Bronchial epithelial cell (primary cell): ENCODE data around the gene COL23A1. TPM values are rescaled to one million over a fixed set of nuclear protein-coding genes. Genes with fewer than 3 reads are reported as not detected.

ENCODE experiments used
- DNase-seq: peaks from one replicate; pipeline ENCODE4 v3.0.0-alpha.2; 2010; ENCODE audit warnings: low read depth
- FAIRE-seq: peaks from 2 replicates; lab custom pipeline; 2011; peaks lifted over from hg19 to GRCh38; lab: Jason Lieb, UNC
- H3K27me3 ChIP-seq: 2 replicates; pipeline ENCODE4 v1.5.1; 2011; ENCODE audit warnings: low read length; ENCODE audit not compliant: control insufficient read depth, insufficient read depth
- H3K36me3 ChIP-seq: 2 replicates; pipeline ENCODE4 v1.5.1; 2011; ENCODE audit warnings: low read length; ENCODE audit not compliant: control insufficient read depth, insufficient read depth
- H3K4me3 ChIP-seq: 2 replicates; pipeline ENCODE4 v1.5.1; 2011; ENCODE audit warnings: mild to moderate bottlenecking, low read depth, low read length, control low read depth
- total RNA-seq: library from RNA; depleted of rRNA; stranded (reverse); fragments of >200 nt; gene quantifications from 2 replicates; pipeline ENCODE4 v1.2.1, GENCODE V29; 2014
- TF ChIP-seq, protein P1 (sequence below): IDR thresholded peaks from 2 replicates; pipeline ENCODE4 v1.5.1; 2011; ENCODE audit warnings: mild to moderate bottlenecking, moderate library complexity, low read length, control low read depth, inconsistent platforms; ENCODE audit not compliant: insufficient read depth, severe bottlenecking

Gene COL23A1
- total RNA-seq, 1 donor from 2014 or later = 0.26 TPM

DNA sequence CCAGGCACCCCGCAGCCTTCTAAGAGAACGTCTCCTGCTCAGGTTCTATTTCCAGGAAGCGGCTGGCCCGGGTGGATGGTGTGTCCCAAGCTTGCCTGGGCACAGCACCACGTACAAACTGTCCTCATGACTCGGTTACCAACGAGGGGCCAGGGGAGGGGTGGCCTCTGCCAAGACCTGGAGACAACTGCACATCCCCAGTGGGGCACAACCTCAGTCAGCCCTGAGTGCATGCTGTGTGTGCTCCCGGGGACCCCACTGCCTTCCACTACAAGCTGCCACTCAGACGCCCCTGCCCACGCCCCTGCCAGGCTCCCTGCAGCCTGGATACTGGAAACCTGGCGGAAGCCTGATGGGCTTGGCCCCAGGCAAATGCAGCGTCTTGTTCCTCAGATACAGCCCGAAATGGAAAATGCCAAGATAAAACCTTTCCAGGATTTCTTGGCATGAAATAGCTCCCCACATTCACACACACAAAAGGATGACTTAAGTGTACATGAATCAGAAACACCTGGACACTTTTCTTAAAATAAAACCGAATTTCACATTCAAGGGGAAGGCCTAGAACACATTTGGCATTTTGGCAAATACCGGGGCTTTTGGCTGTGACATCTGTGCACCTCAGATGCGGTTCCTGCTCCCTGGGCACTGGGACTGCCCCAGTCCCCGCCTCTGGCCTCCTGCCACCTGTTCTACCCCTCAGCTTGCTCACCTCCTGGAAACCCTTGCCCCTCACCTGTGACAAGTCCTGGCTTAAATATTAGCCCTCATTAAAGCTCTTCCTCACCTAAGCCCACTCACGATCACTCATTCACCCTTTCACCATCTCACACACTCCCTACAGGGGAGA, 62.5 kb downstream of the COL23A1 start:
- TF ChIP-seq, protein P1, sequence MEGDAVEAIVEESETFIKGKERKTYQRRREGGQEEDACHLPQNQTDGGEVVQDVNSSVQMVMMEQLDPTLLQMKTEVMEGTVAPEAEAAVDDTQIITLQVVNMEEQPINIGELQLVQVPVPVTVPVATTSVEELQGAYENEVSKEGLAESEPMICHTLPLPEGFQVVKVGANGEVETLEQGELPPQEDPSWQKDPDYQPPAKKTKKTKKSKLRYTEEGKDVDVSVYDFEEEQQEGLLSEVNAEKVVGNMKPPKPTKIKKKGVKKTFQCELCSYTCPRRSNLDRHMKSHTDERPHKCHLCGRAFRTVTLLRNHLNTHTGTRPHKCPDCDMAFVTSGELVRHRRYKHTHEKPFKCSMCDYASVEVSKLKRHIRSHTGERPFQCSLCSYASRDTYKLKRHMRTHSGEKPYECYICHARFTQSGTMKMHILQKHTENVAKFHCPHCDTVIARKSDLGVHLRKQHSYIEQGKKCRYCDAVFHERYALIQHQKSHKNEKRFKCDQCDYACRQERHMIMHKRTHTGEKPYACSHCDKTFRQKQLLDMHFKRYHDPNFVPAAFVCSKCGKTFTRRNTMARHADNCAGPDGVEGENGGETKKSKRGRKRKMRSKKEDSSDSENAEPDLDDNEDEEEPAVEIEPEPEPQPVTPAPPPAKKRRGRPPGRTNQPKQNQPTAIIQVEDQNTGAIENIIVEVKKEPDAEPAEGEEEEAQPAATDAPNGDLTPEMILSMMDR = no peak
- peak; percentile 27 for DNase-seq
- no peak overlapping the region for H3K4me3 ChIP-seq
- H3K36me3 ChIP-seq = no peaks in the 10 kb centered on the region
- H3K27me3 ChIP-seq = no peaks in the 10 kb centered on the region
- no peak for FAIRE-seq

DNA sequence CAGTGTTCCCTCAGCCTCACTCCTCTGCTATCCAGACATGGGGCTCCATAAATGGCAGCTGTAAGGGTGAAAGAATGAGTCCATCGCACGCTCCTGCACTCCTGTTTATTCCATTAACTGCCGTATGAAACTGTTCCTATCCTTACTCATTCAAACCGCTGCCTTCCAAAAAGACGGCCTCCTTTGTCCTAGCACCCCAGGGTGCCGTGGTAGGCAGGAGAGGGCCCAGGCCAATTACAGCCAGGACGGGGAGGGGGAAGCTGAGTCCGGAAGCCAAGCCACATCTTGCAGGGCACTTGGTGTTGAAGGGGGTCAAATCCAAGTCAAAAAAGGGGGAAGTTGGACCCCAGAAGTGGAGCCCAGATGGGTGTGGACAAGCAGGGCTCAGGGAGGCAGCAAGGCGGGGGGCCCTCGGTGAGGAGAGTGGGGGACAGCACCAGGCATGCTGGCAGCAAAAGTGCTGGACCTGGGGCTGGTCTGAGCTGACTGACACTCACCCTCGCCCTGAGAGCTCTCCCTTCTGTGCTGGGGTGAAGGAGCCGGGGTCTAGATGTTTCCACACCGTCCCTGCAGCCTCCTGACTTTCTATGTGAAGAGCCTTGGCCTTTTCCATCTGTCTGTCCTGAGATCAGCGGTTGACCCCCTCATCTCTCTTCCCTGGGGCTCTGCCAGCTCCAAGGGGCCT, 63.3 kb downstream of the COL23A1 start:
- FAIRE-seq = no peak
- H3K27me3 ChIP-seq = no peaks in the 10 kb centered on the region

GRCh38 chr5:178525906-178526732, 64.1 kb downstream of the COL23A1 start:
- H3K27me3 ChIP-seq = no peaks in the 10 kb centered on the region
- no peaks in the 10 kb centered on the region for H3K36me3 ChIP-seq
- H3K4me3 ChIP-seq = no peak overlapping the region
- FAIRE-seq (no peak), DNase-seq (no peak)
- TF ChIP-seq, protein P1 = no peak

More for the DNA sequence above, 63.3 kb downstream of the COL23A1 start:
- no peak for DNase-seq
- TF ChIP-seq, protein P1 = no peak
- Histone ChIP-seq H3K36me3 (no peaks in the 10 kb centered on the region), H3K4me3 (no peak overlapping the region)

DNA sequence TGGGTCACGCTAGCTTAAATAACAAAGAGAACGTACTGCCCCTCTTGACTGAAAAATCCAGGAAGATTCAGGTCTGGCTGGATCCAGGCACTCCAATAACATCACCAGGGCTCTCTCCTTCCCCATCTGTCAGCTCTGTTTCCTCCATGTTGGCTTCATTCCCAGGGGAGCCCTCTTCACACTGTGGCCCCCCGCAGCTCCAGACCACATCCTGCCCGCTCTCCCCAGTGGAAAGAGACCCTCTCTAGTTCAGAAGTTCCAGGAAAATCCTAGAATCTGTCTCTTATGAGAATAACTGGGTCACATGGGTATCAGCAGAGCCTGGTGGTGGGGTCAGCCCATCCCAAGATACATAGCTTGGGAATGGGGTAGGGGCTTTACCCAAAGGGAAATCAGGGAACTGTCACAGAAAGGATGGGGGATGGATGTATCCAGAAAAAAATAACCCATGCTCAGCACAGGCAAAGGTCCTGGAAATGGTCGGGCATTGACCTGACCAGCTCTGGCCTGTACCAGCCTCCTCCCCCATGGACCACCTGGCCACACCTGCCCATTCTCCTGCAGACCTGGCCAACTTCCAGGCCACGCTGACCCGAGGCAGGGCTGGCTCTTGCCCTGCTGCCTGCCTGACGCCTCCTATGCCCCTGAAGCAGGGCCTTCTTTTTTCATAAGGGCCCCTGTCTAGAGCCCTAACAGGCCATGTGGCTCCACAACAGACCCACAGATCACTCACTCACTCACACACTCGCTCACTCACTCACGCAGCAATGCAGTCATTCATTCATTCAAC, 65.9 kb downstream of the COL23A1 start:
- FAIRE-seq (no peak), DNase-seq (no peak)
- Histone ChIP-seq H3K4me3 (no peak overlapping the region), H3K36me3 (no peaks in the 10 kb centered on the region), H3K27me3 (no peaks in the 10 kb centered on the region)
- TF ChIP-seq, protein P1 = no peak

DNA sequence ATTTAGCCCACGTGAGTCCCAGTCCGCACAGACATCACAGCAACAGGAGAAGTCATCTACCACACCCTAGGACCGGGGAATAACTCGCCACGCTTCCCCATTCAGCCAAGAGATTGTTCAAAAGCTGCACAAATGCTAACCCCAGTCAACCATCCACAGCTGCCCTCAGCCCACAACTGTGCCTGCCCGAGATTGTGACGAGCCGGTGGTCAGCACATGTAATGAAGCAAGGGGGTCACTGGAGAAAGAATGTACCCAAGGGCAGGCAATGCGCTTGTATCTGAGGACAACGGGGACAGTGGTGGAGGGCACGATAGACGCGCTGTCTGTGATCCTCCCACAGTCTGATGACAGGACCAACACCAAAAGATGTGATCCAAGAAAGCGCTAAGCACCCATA, 67.8 kb downstream of the COL23A1 start:
- no peaks in the 10 kb centered on the region for H3K27me3 ChIP-seq
- H3K4me3 ChIP-seq = no peak overlapping the region
- no peak for FAIRE-seq
- no peak for DNase-seq
- TF ChIP-seq, protein P1 = no peak
- H3K36me3 ChIP-seq = no peaks in the 10 kb centered on the region
